ENCODE measurements around the gene TEX261.
A peak's percentile ranks its signal among the peaks of the same experiment; 100 is the strongest.
"Not testable (repeated sequence)": the region's sequence is repeated elsewhere in the genome, so short reads cannot be mapped to it uniquely, and the experiment has no call there.

The TEX261 gene

DNA sequence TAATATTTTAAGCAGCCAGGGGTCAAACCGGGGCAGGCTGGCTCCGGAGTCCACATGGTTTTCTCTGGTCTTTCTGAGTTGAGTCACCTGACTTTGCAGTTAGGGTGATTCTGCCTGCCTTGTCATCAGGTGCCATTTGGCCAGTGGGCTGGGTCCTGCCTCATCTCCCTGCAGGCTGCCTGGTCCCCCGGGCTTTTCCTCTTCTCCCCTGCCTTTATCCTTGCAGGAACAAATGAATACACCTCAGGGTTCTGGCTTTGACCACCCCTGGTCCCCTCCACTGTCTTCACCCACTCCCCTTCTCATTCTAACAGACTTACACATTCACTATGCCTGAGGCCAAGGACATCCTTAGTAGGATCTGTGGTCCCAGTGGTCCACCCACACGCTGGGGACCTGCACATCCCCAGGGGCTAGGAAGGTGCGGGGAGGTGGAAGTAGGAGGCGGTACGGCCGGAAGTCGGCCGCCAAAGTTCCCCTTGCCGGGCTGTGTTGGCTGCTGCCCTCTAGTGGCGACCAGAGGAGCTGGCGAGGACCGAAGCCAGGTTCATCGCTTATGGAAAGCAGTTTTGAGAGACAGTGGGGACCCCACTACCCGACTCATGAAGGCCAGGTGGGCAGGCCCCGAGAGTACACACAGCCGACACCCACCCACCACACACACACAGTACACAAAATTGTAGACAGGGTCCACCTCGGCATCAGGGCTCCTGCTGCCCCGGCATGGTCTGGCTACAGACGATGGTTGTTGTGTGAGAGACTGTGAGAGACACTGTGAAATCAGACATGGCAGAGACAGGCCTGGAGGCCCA is 6.3 kb upstream of the TEX261 start:
- DNase-seq (ENCODE audit: low read depth), result peak; percentile 72

DNA sequence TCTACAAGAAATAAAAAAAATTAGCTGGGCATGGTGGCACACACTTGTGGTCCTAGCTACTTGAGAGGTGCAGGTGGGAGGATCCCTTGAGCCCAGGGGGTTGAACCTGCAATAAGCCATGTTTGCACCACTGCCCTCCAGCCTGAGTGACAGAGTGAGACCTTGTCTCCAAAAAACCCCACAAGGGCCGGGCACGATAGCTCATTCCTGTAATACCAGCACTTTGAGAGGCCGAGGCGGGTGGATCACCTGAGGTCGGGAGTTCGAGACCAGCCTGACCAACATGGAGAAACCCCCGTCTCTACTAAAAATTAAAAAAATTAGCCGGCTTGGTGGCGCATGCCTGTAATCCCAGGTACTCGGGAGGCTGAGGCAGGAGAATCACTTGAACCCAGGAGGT is 5.3 kb upstream of the TEX261 start:
- not testable (repeated sequence) for DNase-seq (ENCODE audit: low read depth)

DNA sequence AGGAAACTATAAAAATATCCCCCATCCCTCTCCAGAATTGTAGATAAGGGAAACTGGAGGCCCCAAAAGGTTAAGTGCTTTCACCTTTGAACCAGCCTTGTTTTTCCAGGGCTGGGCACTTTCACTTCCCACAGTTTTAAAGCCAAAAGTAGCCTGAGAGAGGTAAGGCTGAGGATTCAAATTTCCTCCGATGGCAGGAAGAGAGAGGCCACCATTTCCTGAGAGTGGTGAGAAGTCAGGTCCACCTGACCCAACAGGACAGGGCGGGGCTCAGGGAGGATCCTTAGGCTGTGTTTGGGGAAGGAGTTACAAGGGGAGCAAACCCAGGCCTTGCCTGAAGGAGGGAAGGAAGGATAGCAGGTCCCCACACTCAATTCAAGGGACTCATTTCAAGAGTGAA is 4.7 kb upstream of the TEX261 start:
- no peak for DNase-seq (ENCODE audit: low read depth)

DNA sequence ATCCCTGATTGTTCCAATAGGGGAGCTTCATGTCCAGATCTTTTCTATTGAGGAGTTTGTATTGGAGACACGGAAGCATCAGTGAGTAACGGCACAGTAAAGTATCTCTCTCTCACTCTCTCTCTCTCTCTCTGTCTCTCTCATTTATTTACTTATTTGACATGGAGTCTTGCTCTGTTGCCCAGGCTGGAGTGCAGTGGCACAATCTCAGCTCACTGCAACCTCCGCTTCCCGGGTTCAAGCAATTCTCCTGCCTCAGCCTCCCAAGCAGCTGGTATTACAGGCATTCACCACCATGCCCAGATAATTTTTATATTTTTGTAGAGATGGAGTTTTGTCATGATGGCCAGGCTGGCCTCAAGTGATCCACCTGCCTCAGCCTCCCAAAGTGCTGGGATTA is 4.2 kb upstream of the TEX261 start:
- DNase-seq (ENCODE audit: low read depth), result not testable (repeated sequence)

DNA sequence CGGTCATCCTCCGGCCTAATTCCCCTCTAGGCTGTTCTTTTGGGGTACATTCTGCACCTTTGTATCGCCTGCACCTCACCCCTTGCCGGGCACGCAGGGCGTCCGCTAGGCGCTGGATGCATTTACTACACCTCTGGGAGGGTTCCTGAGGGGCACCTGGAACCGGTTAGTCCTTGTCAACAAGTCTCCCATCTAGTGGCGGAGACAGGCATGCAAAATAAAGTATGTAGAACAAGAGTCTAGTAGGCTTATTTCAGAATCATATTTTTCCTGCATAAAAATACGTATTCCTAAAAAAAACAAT is 705 bp upstream of the TEX261 start:
- peak; percentile 37 for DNase-seq (ENCODE audit: low read depth)

DNA sequence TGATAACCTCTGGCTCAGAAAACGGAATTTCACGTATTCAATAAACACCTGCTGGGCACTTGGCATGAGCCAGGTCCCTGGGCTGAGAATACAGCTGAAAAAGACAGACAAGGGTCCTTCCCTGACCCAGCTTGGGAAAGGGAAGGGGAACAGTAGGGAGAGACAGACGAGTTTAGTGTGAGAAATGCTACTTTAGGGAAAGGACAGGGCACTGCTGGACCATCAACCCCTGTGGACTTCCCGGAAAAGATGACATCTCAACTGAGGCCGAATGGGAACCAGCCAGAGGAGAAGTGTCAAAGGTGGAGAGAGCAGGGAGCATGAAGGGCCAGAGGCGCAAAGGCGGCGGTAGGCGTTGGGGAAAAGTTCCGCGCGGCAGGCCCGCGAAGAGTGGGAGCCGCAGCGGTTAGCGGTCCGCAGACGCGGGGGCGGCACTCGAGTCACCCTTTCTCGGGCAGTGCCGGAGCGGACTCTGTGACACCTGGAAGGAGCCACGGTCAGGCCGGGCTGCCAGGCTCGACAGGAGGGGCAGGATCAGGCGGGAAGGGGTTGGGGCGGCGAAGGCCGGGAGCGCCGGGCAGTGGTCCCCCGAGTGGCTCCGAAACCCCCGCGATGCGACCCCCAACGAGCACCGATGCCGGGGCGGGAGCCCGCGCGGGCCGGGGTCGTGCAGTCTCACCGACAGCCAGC is 519 bp downstream of the TEX261 start:
- no peak for DNase-seq (ENCODE audit: low read depth)

DNA sequence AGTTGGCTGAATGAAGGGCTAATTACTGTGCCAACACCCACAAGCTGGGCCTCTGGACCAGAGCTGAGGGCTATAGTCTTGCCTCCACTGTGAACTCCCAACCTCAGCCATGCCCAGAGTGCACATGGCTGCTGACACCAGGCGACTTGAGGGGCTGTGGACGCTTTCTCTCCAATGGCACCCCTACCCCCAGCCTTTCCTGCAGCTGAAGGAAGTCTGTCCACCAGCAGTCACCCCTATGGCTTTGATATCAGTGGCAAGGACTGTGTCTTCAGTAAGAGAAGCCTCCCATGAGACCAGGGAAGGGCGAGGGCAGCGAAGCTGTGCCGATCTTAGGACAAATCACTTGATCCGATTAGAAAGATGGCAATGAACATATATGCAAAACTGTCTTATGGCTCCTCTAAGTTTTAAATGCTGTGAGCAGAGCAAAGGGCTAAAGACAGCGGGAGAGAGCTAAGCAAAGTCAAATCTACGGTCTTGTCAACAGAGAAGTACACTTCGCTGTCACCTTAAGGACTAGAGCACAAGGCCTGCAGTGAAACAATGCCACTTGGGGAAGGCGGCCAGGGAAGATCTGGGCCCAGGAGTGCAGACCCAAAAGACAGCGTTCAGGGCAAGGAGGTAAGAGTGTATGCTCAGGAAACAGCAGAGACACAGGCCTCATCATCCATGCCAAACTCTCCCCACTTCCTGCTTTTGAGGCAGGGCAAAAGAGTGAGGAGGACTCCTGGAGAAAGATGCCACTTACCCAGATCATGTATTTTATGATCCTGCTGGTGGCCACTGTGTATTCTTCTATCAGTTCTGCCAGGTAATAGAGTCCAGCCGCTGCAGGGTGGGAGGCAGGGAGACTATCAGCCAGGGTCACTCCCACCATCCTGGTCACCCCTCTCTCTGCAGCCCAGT is 1.5 kb downstream of the TEX261 start:
- no peak for DNase-seq (ENCODE audit: low read depth)

DNA sequence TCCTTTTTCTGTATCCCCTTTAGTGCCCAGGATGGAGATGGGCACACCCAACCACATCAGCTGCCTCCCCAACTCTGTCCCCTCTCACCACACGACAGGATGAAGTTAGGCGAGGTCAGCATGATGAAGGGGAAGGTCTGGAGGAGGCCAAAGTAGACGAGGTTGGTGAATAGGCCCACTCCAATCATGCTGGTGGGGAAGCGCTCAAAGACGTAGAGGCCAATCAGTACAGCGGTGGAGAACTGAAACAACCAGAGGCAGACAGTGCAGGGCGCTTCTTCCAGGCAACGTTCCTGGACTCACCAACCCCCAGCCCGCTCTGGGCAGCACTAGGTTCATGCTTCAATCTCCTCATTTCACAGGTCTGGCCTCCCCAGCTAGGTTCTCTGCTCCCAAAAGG is 2.9 kb downstream of the TEX261 start:
- DNase-seq (ENCODE audit: low read depth), result no peak

DNA sequence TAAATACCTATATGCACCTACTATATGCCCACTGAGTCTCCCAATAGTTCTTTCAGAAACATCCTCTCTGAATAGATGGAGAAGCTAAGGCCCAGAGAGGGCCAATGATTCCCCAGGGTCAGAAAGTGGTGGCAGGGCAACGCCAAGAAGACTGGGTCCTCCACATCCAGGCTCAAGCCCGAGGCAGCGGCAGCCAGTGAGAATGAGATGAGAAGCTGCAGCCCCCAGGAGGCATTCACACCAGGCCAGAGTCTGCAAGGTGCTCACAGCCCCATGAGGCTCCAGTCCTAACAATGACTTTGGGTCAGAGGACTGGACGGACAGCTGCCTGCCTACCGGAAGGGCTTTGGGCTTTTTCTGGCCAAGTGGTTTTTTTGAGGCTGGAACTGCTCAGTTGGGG is 3.5 kb downstream of the TEX261 start:
- DNase-seq (ENCODE audit: low read depth), result no peak

DNA sequence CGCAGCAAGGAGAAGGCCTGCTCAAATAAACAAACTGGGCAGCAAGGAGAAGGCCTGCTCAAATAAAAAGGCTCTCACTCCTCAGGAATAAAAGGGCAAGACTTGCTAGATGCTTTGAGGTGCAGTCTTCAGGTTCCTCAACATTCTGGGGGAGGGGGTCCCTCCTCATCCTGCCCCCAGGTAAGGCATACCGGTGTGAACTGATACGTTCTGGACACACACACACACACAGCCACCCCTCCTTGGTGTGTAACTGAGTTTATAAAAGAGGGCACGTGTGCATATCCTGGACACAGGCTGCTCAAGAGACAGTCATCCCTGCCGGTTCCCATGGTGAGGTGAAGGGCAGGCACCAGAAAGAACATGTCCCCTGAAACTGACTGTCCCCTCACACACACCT is 4.5 kb downstream of the TEX261 start:
- no peak for DNase-seq (ENCODE audit: low read depth)

DNA sequence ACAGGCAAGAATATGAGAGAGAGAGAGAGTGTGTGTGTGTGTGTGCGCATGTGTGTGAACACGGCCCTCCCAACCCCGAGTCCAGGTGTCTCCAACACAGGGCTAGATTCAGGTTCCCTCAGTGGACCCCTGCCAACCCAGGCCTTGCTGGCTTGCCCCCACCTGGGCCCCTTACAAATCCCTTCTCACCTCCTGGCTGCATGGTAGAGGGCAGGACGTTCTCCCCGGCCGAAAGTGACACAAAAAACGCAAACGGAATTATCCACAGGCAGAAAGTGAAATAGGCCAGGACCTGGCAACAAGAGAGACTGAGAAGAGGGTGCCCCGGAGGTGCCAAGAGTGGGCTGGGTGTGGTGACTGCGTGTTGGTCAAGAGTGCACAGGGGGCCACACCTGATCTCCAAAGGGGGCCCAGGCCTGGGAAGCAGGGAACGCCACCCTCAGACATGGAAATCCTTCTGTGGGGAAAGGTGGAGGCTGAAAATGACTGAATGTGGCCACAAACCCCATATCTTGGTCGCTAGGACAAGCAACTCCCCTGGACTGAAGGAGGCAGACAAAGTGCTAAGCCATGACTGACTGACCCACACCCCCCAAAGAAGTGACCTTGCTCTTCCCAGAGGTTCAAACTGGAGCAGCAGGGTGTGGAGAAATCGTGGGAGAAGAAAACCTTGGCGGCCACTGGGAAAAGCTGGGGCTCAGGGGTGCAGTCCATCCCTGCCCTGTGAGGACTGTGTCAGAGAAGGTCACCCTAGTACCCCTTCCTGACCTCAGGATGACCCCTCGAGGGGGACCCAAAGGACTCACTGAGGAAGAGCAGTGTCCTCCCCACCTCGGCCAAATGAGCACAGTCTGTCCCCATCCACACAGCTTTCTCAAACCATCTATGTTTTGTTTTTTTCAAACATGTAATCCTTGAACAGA is 5.7 kb downstream of the TEX261 start:
- DNase-seq (ENCODE audit: low read depth), result no peak

DNA sequence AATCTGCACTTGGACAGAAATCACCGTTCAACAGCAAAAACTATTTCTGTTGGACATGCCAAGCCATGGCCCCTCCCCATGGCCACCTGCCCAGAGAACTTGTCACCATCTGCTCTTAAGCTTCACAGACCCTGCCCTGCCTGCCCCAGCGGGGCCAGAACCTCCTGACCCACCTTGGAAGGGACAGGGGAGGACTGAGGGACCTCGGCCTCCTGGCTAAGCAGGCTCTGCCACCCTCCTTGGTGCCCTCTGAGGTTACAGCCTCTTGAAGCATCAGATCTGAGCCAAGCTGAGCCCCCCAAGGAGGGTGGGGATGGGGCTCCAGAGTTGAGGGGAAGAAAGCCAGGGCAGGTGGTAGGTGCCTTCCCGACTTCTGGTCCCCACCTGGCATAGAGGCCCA is 6.5 kb downstream of the TEX261 start:
- DNase-seq (ENCODE audit: low read depth), result no peak

DNA sequence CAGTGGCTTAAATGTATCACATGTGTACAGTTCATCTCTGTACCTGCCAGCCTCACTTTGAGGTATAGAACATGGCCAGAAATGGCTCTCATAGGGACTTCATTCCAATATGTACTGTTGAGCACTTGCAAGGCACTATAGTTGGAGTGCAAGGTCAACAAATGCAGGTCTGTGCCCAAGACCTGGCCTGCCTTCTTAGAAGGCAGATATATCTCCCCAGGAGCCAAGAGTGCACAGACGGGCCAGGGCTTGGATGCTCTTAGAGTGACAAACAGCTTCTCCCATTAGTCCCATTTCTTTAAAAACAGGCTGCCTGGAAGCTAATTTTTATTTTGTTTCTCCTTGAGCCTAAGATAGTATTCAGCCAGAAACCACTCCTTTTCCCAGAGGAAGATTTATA is 7.3 kb downstream of the TEX261 start:
- no peak for DNase-seq (ENCODE audit: low read depth)

DNA sequence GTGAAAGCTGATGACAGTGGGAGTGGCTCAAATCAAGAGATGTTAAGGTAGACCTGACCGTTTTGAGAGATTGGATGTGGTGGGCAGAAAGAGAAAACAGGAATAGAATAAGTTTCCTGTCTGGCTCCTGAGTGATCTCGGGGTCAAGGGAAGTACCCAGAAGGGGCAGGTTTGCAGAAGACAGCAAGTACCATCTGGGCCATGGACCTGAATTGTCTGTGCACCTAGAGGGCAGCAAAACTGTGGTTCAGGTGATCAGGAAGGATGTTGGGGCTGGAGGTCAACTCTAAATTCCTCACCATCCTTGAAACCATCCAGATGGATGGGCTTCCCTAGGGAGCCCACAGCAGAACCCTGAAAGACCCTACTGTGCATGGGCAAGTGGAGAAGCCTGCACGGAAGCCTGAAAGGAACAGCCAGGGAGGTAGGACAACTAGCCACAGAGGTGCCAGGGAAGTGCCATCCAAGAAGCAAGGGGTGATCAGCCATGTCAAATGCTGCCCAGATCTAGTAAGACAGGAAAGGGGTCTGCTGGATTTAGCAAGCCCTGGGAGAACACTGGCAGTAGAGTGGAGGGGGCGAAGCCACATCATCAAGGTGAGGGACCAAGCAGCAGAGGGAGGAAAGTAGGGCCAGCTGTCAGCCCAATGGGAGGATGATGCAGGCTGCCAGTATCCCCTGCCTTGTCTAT is 8.0 kb downstream of the TEX261 start:
- no peak for DNase-seq (ENCODE audit: low read depth)

DNA sequence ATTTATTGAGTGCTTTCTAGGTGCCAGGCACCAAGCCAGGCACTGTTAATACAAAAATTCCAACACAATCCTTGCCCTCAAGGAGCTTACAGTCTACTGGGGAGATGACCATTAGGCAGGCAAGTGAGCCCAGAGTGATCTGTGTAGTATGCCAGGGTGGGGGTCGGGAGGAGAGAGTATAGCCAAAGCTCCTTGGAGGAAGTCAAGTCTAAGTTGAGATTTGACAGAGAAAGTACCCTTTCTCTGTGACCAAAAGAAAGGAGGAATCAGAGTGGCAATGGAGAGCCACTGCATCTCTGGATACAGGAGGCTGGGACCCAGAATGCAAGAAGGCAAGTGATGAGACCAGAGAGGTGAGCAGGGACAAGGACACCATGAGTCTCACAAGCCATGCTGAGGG is 8.7 kb downstream of the TEX261 start:
- no peak for DNase-seq (ENCODE audit: low read depth)

DNA sequence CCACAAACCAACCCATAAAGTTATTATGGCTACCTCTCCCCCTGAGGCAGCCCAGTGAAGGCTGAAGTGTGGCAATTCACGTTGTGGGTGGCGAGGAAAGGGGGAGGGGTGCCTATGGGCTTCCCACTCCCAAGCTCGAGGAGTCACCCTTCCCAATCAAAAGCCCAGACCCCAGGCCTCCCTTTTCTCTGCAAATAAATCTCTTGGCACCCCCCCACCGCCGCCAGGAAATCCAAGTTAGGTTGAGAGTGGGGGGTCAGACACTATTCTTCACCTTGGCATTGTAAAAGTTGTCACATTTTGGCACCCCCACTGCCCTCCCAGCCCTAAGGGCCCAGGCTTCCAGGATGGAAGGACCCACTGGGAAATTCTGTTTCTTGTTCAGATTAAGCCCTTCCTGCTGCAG is 9.4 kb downstream of the TEX261 start:
- DNase-seq (ENCODE audit: low read depth), result no peak

DNA sequence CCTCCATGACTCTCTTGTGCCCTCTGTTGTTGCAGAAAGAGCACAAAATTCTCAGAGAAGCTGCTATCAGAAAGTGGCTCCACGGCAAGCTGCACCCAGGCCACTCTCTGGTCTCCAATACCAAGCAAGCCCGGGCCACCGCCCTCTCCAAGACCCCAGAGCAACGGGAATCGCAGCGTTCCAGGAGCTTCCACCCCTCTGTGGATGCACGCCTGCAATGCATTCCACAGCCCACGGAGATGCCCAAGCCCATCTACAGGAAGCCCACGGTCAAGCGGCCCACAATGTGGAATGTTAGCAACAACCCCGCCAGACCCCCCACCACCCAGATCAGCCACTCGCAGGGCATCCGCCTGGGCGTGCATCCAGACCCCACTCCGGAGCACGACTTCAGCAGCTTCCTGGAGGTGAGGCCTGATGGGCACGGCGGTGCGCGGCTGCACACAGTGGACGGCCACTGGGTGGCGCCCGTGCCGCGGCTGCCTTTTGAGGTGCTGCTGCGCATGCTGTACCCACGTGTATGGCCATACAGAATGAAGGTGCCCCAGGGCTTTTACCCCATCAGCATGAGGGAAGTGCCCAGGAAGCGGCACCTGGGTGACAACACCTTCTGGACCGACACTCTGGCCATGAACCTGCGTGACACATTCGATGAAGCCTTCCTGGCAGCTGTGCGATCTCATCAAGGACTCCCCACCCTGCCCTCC is 9.9 kb downstream of the TEX261 start:
- peak; percentile 77 for DNase-seq (ENCODE audit: low read depth)

DNA sequence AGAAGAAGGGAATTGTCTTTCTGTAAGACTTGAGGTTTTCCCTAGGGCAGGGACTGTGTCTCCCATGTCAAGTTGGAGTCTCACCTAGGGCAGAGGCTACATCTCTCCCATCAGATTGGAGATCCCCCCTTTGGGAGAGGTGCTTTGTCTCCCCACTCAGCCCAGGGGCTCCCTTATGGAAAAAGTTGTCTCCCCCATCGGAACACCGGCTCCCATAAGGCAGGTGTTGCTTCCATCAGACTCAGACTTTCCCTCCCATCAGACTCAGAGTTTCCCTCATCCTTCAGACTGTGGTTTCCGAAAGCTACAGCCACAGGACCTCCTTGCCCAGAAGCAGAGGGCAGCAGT is 10.5 kb downstream of the TEX261 start:
- no peak for DNase-seq (ENCODE audit: low read depth)

DNA sequence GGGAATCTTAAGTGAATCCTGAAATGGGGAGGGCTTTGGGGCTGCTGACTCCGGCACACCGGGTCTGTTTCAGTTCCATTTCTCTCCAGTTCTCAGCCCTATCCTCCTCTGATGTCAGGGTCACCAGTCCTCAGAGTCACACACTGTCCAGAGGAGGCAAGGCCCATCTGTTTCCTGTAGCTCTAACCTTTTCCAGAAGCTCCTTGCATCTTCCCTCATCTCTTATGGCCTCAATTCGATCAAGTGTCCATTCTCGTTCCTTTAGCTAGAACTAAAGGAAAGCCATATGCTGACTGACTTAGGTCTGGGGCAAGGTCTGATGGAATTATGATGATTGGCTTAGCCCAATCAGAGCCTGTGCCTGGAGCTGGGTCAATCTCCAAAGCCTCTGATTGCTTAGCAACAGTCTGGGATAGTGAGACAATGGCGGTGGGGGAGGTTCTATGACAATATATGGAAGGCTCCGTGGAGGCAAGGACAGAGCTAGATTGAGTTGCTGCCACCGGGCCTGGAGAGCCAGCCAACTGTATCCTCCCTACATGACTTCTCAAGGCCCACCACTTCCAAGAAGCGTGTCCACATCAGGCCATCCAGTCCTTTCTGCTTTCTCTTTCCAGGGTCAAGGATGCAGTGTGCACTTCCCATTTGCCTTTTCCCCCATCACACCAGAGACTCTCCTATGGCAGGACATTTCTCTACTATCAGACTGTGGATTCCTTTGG is 11.0 kb downstream of the TEX261 start:
- no peak for DNase-seq (ENCODE audit: low read depth)

DNA sequence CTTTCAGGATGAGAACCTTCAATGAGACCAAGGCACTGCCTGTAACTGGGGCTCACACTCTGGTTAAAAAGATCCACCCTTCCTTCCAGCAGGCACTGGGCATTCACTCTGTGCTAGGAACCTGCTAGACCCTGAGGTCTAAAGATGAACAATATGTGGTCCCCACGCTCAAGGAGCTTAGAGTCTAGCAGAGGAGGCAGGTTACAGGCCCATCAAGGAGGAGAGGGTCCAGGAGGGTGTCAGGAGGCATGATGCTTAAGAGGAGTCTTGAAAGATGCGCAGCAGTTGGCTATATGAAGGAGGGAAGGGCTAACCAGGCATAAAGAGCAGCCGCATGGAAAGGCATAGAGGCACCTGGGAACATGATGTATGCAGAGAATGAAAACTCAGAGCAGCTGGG is 11.7 kb downstream of the TEX261 start:
- DNase-seq (ENCODE audit: low read depth), result no peak
